Activated CD4-positive, alpha-beta T cell treated with anti-CD3 and anti-CD28 coated beads for 36 hours (primary cell): ENCODE measurements around the gene SLC48A1. TPM values are rescaled to one million over a fixed set of nuclear protein-coding genes. Genes with fewer than 3 reads are reported as not detected.
A peak's percentile ranks its signal among the peaks of the same experiment; 100 is the strongest.

Experiments
- ATAC-seq: fragments of 200-7000 bp; cut with Tn5 transposase; one replicate; pipeline ENCODE4 v1.10.0; 2021; ENCODE audit warnings: mild to moderate bottlenecking, moderate library complexity
- CTCF ChIA-PET: fragments of 350-600 bp; sonication (Branson Sonifier 250); formaldehyde crosslinking; loops from one replicate; lab custom pipeline; 2021; ENCODE audit warnings: antibody characterized with exemption; lab: Charles Lee
- POLR2A ChIA-PET: fragments of 350-600 bp; sonication (Branson Sonifier 250); formaldehyde crosslinking; loops from one replicate; lab custom pipeline; 2021; ENCODE audit warnings: antibody characterized with exemption, inconsistent platforms; lab: Charles Lee
- DNase-seq: peaks from one replicate; pipeline ENCODE4 v3.0.0-alpha.2; 2020
- H3K27ac Mint-ChIP-seq: one replicate; pipeline ENCODE4 v1.8.0; 2021; ENCODE audit warnings: mixed read lengths
- H3K27me3 Mint-ChIP-seq: one replicate; pipeline ENCODE4 v1.8.0; 2021; ENCODE audit warnings: mixed read lengths
- H3K36me3 Mint-ChIP-seq: one replicate; pipeline ENCODE4 v1.8.0; 2021; ENCODE audit warnings: low read depth, mixed read lengths
- H3K4me1 Mint-ChIP-seq: one replicate; pipeline ENCODE4 v1.8.0; 2021; ENCODE audit warnings: mixed read lengths
- H3K4me3 Mint-ChIP-seq: one replicate; pipeline ENCODE4 v1.8.0; 2021; ENCODE audit warnings: mild to moderate bottlenecking, moderate library complexity, mixed read lengths
- H3K9me3 Mint-ChIP-seq: one replicate; pipeline ENCODE4 v1.8.0; 2021; ENCODE audit warnings: low read depth, mixed read lengths
- intact Hi-C, 2 experiments: fragments of 100-400 bp; cut with DNase I in 1 of 2; cut with micrococcal nuclease in 1 of 2; formaldehyde crosslinking; loops; one replicate each; pipeline versions ENCODE4 v1.14.2 to v1.15.1; 2022 to 2024; cut with DNase I, micrococcal nuclease
- total RNA-seq, 2 experiments: library from RNA; stranded (reverse); gene quantifications; one replicate each; pipeline ENCODE4 v1.2.3, GENCODE V29; 2021

The SLC48A1 gene
- total RNA-seq, 2 experiments from 2014 or later = 5.9 to 8.5 TPM

GRCh38 chr12:47750916-47751470, 22.0 kb upstream of the SLC48A1 start:
- CTCF ChIA-PET = interaction anchor here (0.6 to 1.3 kb wide), 3 partner anchors 10 to 21 kb away, joined by 3 to 5 read pairs (median 3); no protein-coding TSS in a partner anchor
- intact Hi-C loops = loop anchor here in 1 of 2 experiments (10.0 kb wide), 1 partner anchor 214 kb away; the partner anchor contains the start of gene TMEM106C
- H3K27me3 Mint-ChIP-seq = no peaks in the 10 kb centered on the region

GRCh38 chr12:47751561-47751960, 21.5 kb upstream of the SLC48A1 start:
- CTCF ChIA-PET = interaction anchor here (0.6 to 1.3 kb wide), 3 partner anchors 10 to 21 kb away, joined by 3 to 5 read pairs (median 4); no protein-coding TSS in a partner anchor
- Mint-ChIP-seq H3K27me3 (no peaks in the 10 kb centered on the region), H3K4me1 (peaks cover 25% of the 10 kb centered on the region), H3K4me3 (no peak overlapping the region), H3K27ac (no peak overlapping the region), H3K9me3 (no peaks in the 10 kb centered on the region), H3K36me3 (no peaks in the 10 kb centered on the region)
- intact Hi-C loops = loop anchor here in 1 of 2 experiments (10.0 kb wide), 1 partner anchor 213 kb away; the partner anchor contains the start of gene TMEM106C
- DNase-seq = no peak
- POLR2A ChIA-PET = no interaction called here
- ATAC-seq = no peak

More at GRCh38 chr12:47750916-47751470, 22.0 kb upstream of the SLC48A1 start:
- DNase-seq (no peak), ATAC-seq (no peak)
- H3K36me3 Mint-ChIP-seq = no peaks in the 10 kb centered on the region
- no peak overlapping the region for H3K27ac Mint-ChIP-seq
- POLR2A ChIA-PET = no interaction called here
- no peak overlapping the region for H3K4me3 Mint-ChIP-seq
- peaks cover 19% of the 10 kb centered on the region for H3K4me1 Mint-ChIP-seq
- no peaks in the 10 kb centered on the region for H3K9me3 Mint-ChIP-seq

- Mint-ChIP-seq H3K9me3 (no peaks in the 10 kb centered on the region), H3K36me3 (no peaks in the 10 kb centered on the region), H3K27me3 (no peaks in the 10 kb centered on the region), H3K4me1 (peaks cover 27% of the 10 kb centered on the region), H3K4me3 (no peak overlapping the region), H3K27ac (no peak overlapping the region)
- intact Hi-C loops = loop anchor here in 1 of 2 experiments (10.0 kb wide), 1 partner anchor 213 kb away; the partner anchor contains the start of gene TMEM106C
- ChIA-PET CTCF (interaction anchor here (1.0 to 1.3 kb wide), 2 partner anchors 11 to 20 kb away, joined by 4 to 5 read pairs; no protein-coding TSS in a partner anchor), POLR2A (no interaction called here)
- no peak for DNase-seq
- ATAC-seq = no peak
Observed at GRCh38 chr12:47752121-47752520, 20.9 kb upstream of the SLC48A1 start.

- no peaks in the 10 kb centered on the region for H3K27me3 Mint-ChIP-seq
- H3K36me3 Mint-ChIP-seq = no peaks in the 10 kb centered on the region
- ATAC-seq (no peak), DNase-seq (no peak)
- intact Hi-C loops = loop anchor here in 1 of 2 experiments (10.0 kb wide), 1 partner anchor 212 kb away; the partner anchor contains the start of gene TMEM106C
- no peak overlapping the region for H3K4me3 Mint-ChIP-seq
- ChIA-PET POLR2A (no interaction called here), CTCF (interaction anchor here (1.0 to 7.9 kb wide), 4 partner anchors 11 to 86 kb away, joined by 4 to 92 read pairs (median 6); no protein-coding TSS in a partner anchor)
- no peak overlapping the region for H3K27ac Mint-ChIP-seq
- H3K4me1 Mint-ChIP-seq = peaks cover 32% of the 10 kb centered on the region
- no peaks in the 10 kb centered on the region for H3K9me3 Mint-ChIP-seq
Observed at GRCh38 chr12:47752552-47752951, 20.5 kb upstream of the SLC48A1 start.

- no peak for ATAC-seq
- ChIA-PET POLR2A (no interaction called here), CTCF (interaction anchor here (2.2 to 10.3 kb wide), 3 partner anchors 11 to 85 kb away, joined by 7 to 218 read pairs (median 92); no protein-coding TSS in a partner anchor)
- intact Hi-C loops = loop anchor here in 1 of 2 experiments (10.0 kb wide), 1 partner anchor 211 kb away; the partner anchor contains the start of gene TMEM106C
- Mint-ChIP-seq H3K36me3 (no peaks in the 10 kb centered on the region), H3K9me3 (no peaks in the 10 kb centered on the region), H3K4me1 (peaks cover 37% of the 10 kb centered on the region), H3K27ac (no peak overlapping the region), H3K4me3 (no peak overlapping the region), H3K27me3 (no peaks in the 10 kb centered on the region)
- no peak for DNase-seq
Observed at GRCh38 chr12:47753021-47754001, 19.7 kb upstream of the SLC48A1 start.

GRCh38 chr12:47754126-47754525, 18.9 kb upstream of the SLC48A1 start:
- H3K27me3 Mint-ChIP-seq = no peaks in the 10 kb centered on the region
- intact Hi-C loops = loop anchor here in 1 of 2 experiments (10.0 kb wide), 1 partner anchor 211 kb away; the partner anchor contains the start of gene TMEM106C
- no peaks in the 10 kb centered on the region for H3K36me3 Mint-ChIP-seq
- no peak for DNase-seq
- no peak overlapping the region for H3K27ac Mint-ChIP-seq
- CTCF ChIA-PET = interaction anchor here (1.0 to 10.3 kb wide), 5 partner anchors 12 to 86 kb away, joined by 3 to 218 read pairs (median 7); no protein-coding TSS in a partner anchor
- H3K4me1 Mint-ChIP-seq = peaks cover 41% of the 10 kb centered on the region
- ATAC-seq = no peak
- no peak overlapping the region for H3K4me3 Mint-ChIP-seq
- POLR2A ChIA-PET = no interaction called here
- H3K9me3 Mint-ChIP-seq = no peaks in the 10 kb centered on the region

- Mint-ChIP-seq H3K4me1 (peaks cover 45% of the 10 kb centered on the region), H3K9me3 (no peaks in the 10 kb centered on the region), H3K36me3 (no peaks in the 10 kb centered on the region), H3K4me3 (no peak overlapping the region), H3K27ac (peak overlapping the region; percentile 15), H3K27me3 (no peaks in the 10 kb centered on the region)
- ChIA-PET CTCF (interaction anchor here (0.5 to 10.3 kb wide), 17 partner anchors 13 to 400 kb away, joined by 3 to 218 read pairs (median 5); partner anchors contain the start of genes ENDOU, RPAP3 and SLC48A1), POLR2A (interaction anchor here (0.9 kb wide), 1 partner anchor 12 kb away, joined by 5 read pairs; no protein-coding TSS in a partner anchor)
- ATAC-seq (no peak), DNase-seq (no peak)
- intact Hi-C loops = loop anchor here in 1 of 2 experiments (10.0 kb wide), 1 partner anchor 210 kb away; the partner anchor contains the start of gene TMEM106C
Observed at GRCh38 chr12:47754881-47755280, 18.2 kb upstream of the SLC48A1 start.

GRCh38 chr12:47755655-47756562, 17.1 kb upstream of the SLC48A1 start:
- CTCF ChIA-PET = interaction anchor here (0.5 to 10.3 kb wide), 17 partner anchors 12 to 401 kb away, joined by 3 to 218 read pairs (median 4); partner anchors contain the start of genes ENDOU, RPAP3 and SLC48A1
- intact Hi-C loops = loop anchor here in 1 of 2 experiments (10.0 kb wide), 1 partner anchor 209 kb away; the partner anchor contains the start of gene TMEM106C
- H3K27ac Mint-ChIP-seq = peak overlapping the region; percentile 49
- peaks cover 45% of the 10 kb centered on the region for H3K4me1 Mint-ChIP-seq
- H3K36me3 Mint-ChIP-seq = no peaks in the 10 kb centered on the region
- POLR2A ChIA-PET = interaction anchor here (0.6 to 0.9 kb wide), 3 partner anchors 13 to 127 kb away, joined by 3 to 5 read pairs (median 3); no protein-coding TSS in a partner anchor
- H3K9me3 Mint-ChIP-seq = no peaks in the 10 kb centered on the region
- ATAC-seq = peak; percentile 71
- no peaks in the 10 kb centered on the region for H3K27me3 Mint-ChIP-seq
- DNase-seq = peak; percentile 58
- no peak overlapping the region for H3K4me3 Mint-ChIP-seq

GRCh38 chr12:47757364-47757839, 15.6 kb upstream of the SLC48A1 start:
- no peak for DNase-seq
- Mint-ChIP-seq H3K27ac (peak overlapping the region; percentile 15), H3K4me1 (peaks cover 47% of the 10 kb centered on the region), H3K36me3 (no peaks in the 10 kb centered on the region), H3K27me3 (no peaks in the 10 kb centered on the region), H3K9me3 (no peaks in the 10 kb centered on the region), H3K4me3 (no peak overlapping the region)
- ChIA-PET CTCF (interaction anchor here (0.6 to 10.3 kb wide), 12 partner anchors 10 to 181 kb away, joined by 3 to 218 read pairs (median 4); no protein-coding TSS in a partner anchor), POLR2A (interaction anchor here (0.6 to 1.2 kb wide), 2 partner anchors 53 to 82 kb away, joined by 3 read pairs; no protein-coding TSS in a partner anchor)
- no peak for ATAC-seq
- intact Hi-C loops = loop anchor here in 1 of 2 experiments (10.0 kb wide), 1 partner anchor 207 kb away; the partner anchor contains the start of gene TMEM106C
